HEK293T (cell line): Measurements from ENCODE around the gene RBM17.

Experiments
- NFRKB ChIP-seq: fragments of 450-650 bp; IDR thresholded peaks from 2 replicates; pipeline ENCODE4 v1.6.1; 2016; ENCODE audit warnings: mild to moderate bottlenecking, moderate library complexity
- SUZ12 ChIP-seq: fragments of 450-650 bp; IDR thresholded peaks from 2 replicates; pipeline ENCODE4 v1.6.1; 2016; ENCODE audit warnings: mild to moderate bottlenecking

- TF ChIP-seq SUZ12 (no peak), NFRKB (no peak)
Observed at GRCh38 chr10:6165221-6165725, 76.4 kb downstream of the RBM17 start.
